ENCODE measurements around the gene TRIM33. TPM values are rescaled to one million over a fixed set of nuclear protein-coding genes. Genes with fewer than 3 reads are reported as not detected.
A peak's percentile ranks its signal among the peaks of the same experiment; 100 is the strongest.

Gene TRIM33
- total and polyA plus RNA-seq, 2 of the 13 experiments (the other 11 are each of a cell fraction or from before 2014, with no cell fraction given) = 35.5 to 42.2 TPM

- TF ChIP-seq, protein P1, sequence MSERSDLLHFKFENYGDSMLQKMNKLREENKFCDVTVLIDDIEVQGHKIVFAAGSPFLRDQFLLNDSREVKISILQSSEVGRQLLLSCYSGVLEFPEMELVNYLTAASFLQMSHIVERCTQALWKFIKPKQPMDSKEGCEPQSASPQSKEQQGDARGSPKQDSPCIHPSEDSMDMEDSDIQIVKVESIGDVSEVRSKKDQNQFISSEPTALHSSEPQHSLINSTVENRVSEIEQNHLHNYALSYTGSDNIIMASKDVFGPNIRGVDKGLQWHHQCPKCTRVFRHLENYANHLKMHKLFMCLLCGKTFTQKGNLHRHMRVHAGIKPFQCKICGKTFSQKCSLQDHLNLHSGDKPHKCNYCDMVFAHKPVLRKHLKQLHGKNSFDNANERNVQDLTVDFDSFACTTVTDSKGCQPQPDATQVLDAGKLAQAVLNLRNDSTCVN (CRISPR knock-in tag; IDR thresholded peaks at IDR 0.05; ENCODE audit: borderline replicate concordance) = peak; percentile 56; the same call in 1 of the 2 replicates
- no peak for TF ChIP-seq FOXP1 (IDR thresholded peaks at IDR 0.05)
- no peak for TF ChIP-seq FOXP1 (CRISPR knock-in tag; IDR thresholded peaks at IDR 0.05)
- TF ChIP-seq, protein P2, sequence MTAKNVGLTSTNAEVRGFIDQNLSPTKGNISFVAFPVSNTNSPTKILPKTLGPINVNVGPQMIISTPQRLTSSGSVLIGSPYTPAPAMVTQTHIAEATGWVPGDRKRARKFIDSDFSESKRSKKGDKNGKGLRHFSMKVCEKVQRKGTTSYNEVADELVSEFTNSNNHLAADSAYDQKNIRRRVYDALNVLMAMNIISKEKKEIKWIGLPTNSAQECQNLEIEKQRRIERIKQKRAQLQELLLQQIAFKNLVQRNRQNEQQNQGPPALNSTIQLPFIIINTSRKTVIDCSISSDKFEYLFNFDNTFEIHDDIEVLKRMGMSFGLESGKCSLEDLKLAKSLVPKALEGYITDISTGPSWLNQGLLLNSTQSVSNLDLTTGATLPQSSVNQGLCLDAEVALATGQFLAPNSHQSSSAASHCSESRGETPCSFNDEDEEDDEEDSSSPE (CRISPR knock-in tag; IDR thresholded peaks at IDR 0.05) = peak; percentile 67; the same call in 1 of the 2 replicates
- no peak for TF ChIP-seq ZNF850 (CRISPR knock-in tag; conservative IDR thresholded peaks at IDR 0.05)
- TF ChIP-seq FOXA3 (CRISPR knock-in tag; IDR thresholded peaks at IDR 0.05) = peak; percentile 66
- 0 out of 2 replicates have a peak, but pooled peaks have one; percentile 38 for TF ChIP-seq ZNF563 (CRISPR knock-in tag; IDR thresholded peaks at IDR 0.05)
- peak; percentile 67 for TF ChIP-seq IKZF4 (CRISPR knock-in tag; IDR thresholded peaks at IDR 0.05; ENCODE audit: borderline replicate concordance, low read depth, not compliant biosample characterization)
- peak; percentile 83; the same call in 1 of the 2 replicates for TF ChIP-seq ZNF768 (CRISPR knock-in tag; IDR thresholded peaks at IDR 0.05)
- TF ChIP-seq, protein P3, sequence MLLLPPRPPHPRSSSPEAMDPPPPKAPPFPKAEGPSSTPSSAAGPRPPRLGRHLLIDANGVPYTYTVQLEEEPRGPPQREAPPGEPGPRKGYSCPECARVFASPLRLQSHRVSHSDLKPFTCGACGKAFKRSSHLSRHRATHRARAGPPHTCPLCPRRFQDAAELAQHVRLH (CRISPR knock-in tag; IDR thresholded peaks at IDR 0.05; ENCODE audit: borderline replicate concordance, low read depth) = peak; percentile 89
- TF ChIP-seq, protein P4, sequence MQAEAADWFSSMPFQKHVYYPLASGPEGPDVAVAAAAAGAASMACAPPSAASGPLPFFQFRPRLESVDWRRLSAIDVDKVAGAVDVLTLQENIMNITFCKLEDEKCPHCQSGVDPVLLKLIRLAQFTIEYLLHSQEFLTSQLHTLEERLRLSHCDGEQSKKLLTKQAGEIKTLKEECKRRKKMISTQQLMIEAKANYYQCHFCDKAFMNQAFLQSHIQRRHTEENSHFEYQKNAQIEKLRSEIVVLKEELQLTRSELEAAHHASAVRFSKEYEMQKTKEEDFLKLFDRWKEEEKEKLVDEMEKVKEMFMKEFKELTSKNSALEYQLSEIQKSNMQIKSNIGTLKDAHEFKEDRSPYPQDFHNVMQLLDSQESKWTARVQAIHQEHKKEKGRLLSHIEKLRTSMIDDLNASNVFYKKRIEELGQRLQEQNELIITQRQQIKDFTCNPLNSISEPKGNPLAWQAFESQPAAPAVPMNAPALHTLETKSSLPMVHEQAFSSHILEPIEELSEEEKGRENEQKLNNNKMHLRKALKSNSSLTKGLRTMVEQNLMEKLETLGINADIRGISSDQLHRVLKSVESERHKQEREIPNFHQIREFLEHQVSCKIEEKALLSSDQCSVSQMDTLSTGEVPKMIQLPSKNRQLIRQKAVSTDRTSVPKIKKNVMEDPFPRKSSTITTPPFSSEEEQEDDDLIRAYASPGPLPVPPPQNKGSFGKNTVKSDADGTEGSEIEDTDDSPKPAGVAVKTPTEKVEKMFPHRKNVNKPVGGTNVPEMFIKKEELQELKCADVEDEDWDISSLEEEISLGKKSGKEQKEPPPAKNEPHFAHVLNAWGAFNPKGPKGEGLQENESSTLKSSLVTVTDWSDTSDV (CRISPR knock-in tag; IDR thresholded peaks at IDR 0.05) = no peak
- TF ChIP-seq ZMYM3 (CRISPR knock-in tag; IDR thresholded peaks at IDR 0.05) = no peak
- peak; percentile 41; the same call in 1 of the 2 replicates for TF ChIP-seq MIER3 (CRISPR knock-in tag; IDR thresholded peaks at IDR 0.05; ENCODE audit: borderline replicate concordance)
- TF ChIP-seq ZNF547 (CRISPR knock-in tag; IDR thresholded peaks at IDR 0.05) = peak; percentile 69
- TF ChIP-seq NFRKB (IDR thresholded peaks at IDR 0.05) = no peak
- TF ChIP-seq ZNF530 (CRISPR knock-in tag; IDR thresholded peaks at IDR 0.05; ENCODE audit: low read depth) = no peak
- 0 out of 2 replicates have a peak, but pooled peaks have one; percentile 56 for TF ChIP-seq JUND (CRISPR knock-in tag; IDR thresholded peaks at IDR 0.05)
- no peak for TF ChIP-seq RBAK (CRISPR knock-in tag; IDR thresholded peaks at IDR 0.05)
- no peak for TF ChIP-seq ARNTL (CRISPR knock-in tag; IDR thresholded peaks at IDR 0.05)
- TF ChIP-seq ZNF274 (CRISPR knock-in tag; IDR thresholded peaks at IDR 0.05) = peak; percentile 85; the same call in 1 of the 2 replicates
- 0 out of 2 replicates have a peak, but pooled peaks have one; percentile 50 for TF ChIP-seq TOPORS (CRISPR knock-in tag; IDR thresholded peaks at IDR 0.05)
- TF ChIP-seq ZNF251 (CRISPR knock-in tag; IDR thresholded peaks at IDR 0.05) = no peak
- TF ChIP-seq BHLHE40 (IDR thresholded peaks at IDR 0.05; ENCODE audit: low read length) = peak; percentile 48; the same call in 1 of the 2 replicates
- no peak for TF ChIP-seq ZNF605 (CRISPR knock-in tag; IDR thresholded peaks at IDR 0.05)
- peak; percentile 96 for TF ChIP-seq DNMT1 (CRISPR knock-in tag; IDR thresholded peaks at IDR 0.05)
These were observed 164.4 kb downstream of the TRIM33 start (continued) for GRCh38 chr1:114346480-114347029.
